Progenitor cell of endocrine pancreas (in vitro differentiated cells): ENCODE data around the gene F8. TPM values are rescaled to one million over a fixed set of nuclear protein-coding genes. Genes with fewer than 3 reads are reported as not detected.

ENCODE experiments used
- DNase-seq: peaks from one replicate; pipeline ENCODE4 v3.0.0; 2021; ENCODE audit warnings: low spot score; ENCODE audit not compliant: unreplicated experiment
- H3K27ac Mint-ChIP-seq: 2 replicates; pipeline ENCODE4 v1.8.0; 2021; ENCODE audit warnings: mild to moderate bottlenecking, moderate library complexity, mixed read lengths
- H3K27me3 Mint-ChIP-seq: 2 replicates; pipeline ENCODE4 v1.8.0; 2021; ENCODE audit warnings: mixed read lengths
- H3K36me3 Mint-ChIP-seq: 2 replicates; pipeline ENCODE4 v1.8.0; 2022; ENCODE audit warnings: mixed read lengths; ENCODE audit not compliant: insufficient read depth
- H3K4me1 Mint-ChIP-seq: 2 replicates; pipeline ENCODE4 v1.8.0; 2021; ENCODE audit warnings: low read depth, mixed read lengths
- H3K4me3 Mint-ChIP-seq: 2 replicates; pipeline ENCODE4 v1.8.0; 2021; ENCODE audit warnings: low read depth, mild to moderate bottlenecking, moderate library complexity, mixed read lengths
- H3K9me3 Mint-ChIP-seq: 2 replicates; pipeline ENCODE4 v1.8.0; 2021; ENCODE audit warnings: low read depth, mixed read lengths
- total RNA-seq: library from RNA; stranded (reverse); gene quantifications from 2 replicates; pipeline ENCODE4 v1.2.1, GENCODE V29; 2021
- TF ChIP-seq, protein P1 (sequence below): fragments of 200-600 bp; sonication (generic); IDR thresholded peaks from one replicate; pipeline ENCODE4 v1.5.0; 2021; ENCODE audit warnings: antibody characterized with exemption, mild to moderate bottlenecking; ENCODE audit not compliant: unreplicated experiment

F8 gene
- total RNA-seq, 1 donor from 2014 or later = 3.4 TPM

DNA sequence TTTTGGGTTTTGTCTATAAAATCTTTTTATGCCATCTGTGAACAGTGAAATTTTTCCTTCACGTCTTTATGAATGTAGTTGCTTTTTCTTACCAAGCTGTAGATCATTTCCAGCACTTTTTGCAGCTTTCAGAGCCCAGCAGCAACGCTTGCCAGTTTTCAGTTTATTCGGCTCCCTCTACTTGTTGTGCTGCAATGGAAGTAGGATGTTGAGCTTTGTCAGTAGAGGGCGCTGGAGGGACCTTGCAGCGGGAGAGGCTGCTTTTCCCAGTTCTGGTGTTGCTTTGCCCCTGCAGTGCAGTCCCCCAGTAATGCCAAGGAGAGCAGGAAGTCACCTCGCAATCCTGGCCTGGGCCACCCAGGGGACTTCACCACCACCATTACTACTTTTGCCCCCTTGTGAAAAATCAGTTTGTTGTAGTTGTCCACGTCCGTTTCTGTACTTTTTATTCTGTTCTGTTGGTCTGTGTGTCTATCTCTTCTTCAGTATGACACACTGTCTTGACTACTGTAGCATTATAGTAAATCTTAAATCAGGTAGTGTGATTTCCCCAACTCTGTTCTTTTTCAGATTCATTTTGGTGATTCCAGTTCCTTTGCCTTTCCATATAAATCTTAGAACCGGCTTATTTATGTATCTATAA lies 26.6 kb upstream of the F8 start:
- Mint-ChIP-seq H3K27ac (no peak overlapping the region), H3K27me3 (no peaks in the 10 kb centered on the region), H3K36me3 (peaks cover 13% of the 10 kb centered on the region), H3K9me3 (peaks cover 19% of the 10 kb centered on the region), H3K4me3 (no peak overlapping the region), H3K4me1 (no peaks in the 10 kb centered on the region)
- TF ChIP-seq, protein P1, sequence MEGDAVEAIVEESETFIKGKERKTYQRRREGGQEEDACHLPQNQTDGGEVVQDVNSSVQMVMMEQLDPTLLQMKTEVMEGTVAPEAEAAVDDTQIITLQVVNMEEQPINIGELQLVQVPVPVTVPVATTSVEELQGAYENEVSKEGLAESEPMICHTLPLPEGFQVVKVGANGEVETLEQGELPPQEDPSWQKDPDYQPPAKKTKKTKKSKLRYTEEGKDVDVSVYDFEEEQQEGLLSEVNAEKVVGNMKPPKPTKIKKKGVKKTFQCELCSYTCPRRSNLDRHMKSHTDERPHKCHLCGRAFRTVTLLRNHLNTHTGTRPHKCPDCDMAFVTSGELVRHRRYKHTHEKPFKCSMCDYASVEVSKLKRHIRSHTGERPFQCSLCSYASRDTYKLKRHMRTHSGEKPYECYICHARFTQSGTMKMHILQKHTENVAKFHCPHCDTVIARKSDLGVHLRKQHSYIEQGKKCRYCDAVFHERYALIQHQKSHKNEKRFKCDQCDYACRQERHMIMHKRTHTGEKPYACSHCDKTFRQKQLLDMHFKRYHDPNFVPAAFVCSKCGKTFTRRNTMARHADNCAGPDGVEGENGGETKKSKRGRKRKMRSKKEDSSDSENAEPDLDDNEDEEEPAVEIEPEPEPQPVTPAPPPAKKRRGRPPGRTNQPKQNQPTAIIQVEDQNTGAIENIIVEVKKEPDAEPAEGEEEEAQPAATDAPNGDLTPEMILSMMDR = peak; percentile 54
- peak; percentile 34 for DNase-seq

DNA sequence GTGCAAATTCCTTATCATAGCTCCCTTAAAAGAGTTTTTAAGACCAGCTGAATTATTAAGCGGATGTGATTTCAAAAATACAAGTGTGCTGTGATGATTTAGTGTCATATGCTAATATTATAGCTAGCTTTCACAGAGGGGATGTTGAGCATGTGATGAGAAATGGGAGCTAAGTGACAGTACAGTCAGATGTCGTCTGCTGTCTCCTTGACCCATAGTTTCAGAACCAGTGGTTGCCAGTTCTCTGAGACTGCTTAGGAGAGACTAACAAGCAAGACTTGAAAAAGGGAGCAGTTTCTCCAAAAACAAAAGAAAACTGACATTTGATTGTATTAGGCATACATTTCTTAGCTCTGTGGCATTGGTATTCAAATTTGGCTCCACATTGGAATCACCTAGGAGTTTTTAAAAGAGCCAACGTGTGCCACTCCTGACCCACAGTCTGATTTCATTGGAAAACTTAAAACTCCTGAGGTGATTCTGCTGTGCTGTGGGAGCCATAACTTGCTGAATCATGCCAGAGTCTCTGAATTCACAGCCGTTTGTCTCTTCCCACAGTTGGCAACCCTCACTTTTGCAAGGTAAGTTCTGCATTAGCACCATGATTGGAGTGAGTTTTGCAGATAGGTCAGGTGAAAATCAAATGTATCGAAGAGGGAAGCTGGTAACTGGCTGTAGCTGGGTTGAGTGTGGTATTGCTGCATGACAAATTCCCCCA lies 24.4 kb upstream of the F8 start:
- peaks cover 12% of the 10 kb centered on the region for H3K36me3 Mint-ChIP-seq
- TF ChIP-seq, protein P1 = no peak
- H3K9me3 Mint-ChIP-seq = peaks cover 20% of the 10 kb centered on the region
- no peaks in the 10 kb centered on the region for H3K27me3 Mint-ChIP-seq
- no peak overlapping the region for H3K27ac Mint-ChIP-seq
- no peaks in the 10 kb centered on the region for H3K4me1 Mint-ChIP-seq
- no peak for DNase-seq
- H3K4me3 Mint-ChIP-seq = no peak overlapping the region

DNA sequence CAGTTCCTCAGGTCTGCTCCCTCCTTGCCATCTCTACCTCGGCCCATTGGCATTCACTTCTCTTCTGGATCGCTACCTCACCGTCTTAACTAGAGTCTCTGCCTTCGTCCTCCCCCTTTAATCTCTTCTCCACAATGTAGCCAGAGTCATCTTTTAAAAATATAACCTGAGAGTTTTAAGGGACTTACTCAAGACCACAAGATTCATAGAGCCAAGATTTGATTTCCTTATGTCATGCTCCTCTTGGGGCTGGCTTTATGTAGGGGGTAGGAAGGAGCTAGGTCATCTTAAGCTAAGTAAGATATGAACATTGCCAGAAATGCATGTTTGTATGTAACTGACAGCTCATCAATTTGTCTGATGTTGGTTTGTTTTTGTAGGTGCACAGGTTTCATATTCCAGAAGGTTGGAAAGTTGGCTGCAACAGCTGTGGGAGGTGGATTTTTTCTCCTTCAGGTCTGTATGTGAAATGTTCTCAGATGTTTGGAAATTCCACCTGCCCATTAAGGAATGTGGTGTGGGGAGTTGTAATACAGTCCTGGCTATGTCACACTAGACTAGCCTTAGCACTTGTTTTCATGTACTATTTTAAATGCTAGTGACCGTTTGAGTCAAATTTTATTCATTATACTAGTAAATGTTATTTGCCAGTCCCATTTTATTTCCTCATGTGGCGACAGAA lies 23.7 kb upstream of the F8 start:
- H3K9me3 Mint-ChIP-seq = peaks cover 13% of the 10 kb centered on the region
- peaks cover 13% of the 10 kb centered on the region for H3K36me3 Mint-ChIP-seq
- no peaks in the 10 kb centered on the region for H3K27me3 Mint-ChIP-seq
- TF ChIP-seq, protein P1 = no peak
- no peak for DNase-seq
- H3K4me3 Mint-ChIP-seq = no peak overlapping the region
- no peaks in the 10 kb centered on the region for H3K4me1 Mint-ChIP-seq
- no peak overlapping the region for H3K27ac Mint-ChIP-seq

DNA sequence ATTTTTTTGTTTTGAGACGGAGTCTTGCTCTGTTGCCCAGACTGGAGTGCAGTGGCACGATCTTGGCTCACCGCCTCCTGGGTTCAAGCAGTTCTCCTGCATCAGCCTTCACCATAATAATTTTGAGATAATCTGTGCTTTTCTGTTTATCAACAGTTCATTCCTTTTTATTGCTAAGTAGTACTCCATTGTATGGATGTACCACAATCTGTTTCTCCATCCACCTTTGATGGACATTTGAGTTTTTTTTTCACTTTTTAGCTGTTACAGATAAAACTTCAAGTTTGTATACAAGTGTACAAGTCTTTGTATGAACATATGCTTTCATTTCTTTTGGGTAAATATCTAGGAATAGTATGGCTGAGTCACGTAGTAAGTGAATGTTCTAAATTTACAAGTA lies 13.2 kb upstream of the F8 start:
- H3K9me3 Mint-ChIP-seq = peaks cover 45% of the 10 kb centered on the region
- H3K27ac Mint-ChIP-seq = no peak overlapping the region
- H3K4me3 Mint-ChIP-seq = no peak overlapping the region

DNA sequence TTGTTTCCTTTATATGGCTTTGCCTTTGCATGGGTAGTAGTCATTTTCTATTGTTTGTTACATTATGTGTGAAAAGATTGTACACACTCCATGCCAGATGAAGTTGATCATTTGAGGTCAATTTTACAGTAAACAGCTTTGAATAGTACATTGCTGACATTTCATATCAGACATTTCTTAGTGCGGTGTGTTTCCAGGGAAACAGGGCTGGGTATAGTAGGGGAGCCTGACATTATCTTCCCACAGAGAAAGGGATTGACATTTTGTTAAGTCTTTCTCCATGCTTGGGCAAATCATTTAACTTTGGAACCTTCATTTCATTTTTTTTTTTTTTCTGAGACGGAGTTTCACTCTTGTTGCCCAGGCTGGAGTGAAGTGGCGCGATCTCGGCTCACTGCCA lies 9.1 kb upstream of the F8 start:
- peaks cover 24% of the 10 kb centered on the region for H3K9me3 Mint-ChIP-seq
- H3K27ac Mint-ChIP-seq = no peak overlapping the region
- H3K27me3 Mint-ChIP-seq = no peaks in the 10 kb centered on the region
- H3K4me1 Mint-ChIP-seq = peaks cover 7% of the 10 kb centered on the region
- no peak for DNase-seq
- H3K4me3 Mint-ChIP-seq = no peak overlapping the region
- H3K36me3 Mint-ChIP-seq = peaks cover 18% of the 10 kb centered on the region
- TF ChIP-seq, protein P1 = no peak

More for the DNA sequence above, 13.2 kb upstream of the F8 start:
- no peak for DNase-seq
- TF ChIP-seq, protein P1 = no peak
- Mint-ChIP-seq H3K36me3 (peaks cover 27% of the 10 kb centered on the region), H3K27me3 (no peaks in the 10 kb centered on the region), H3K4me1 (no peaks in the 10 kb centered on the region)
